GM18505 (cell line): Measurements from ENCODE around the gene GPR162.

Source experiments
- ATAC-seq: cut with Tn5 transposase; IDR thresholded peaks from one replicate; pipeline ENCODE4 v1.9.1; 2021; ENCODE audit not compliant: unreplicated experiment
- POLR2A ChIP-seq: IDR thresholded peaks from 4 replicates; pipeline ENCODE4 v1.6.1; 2011; ENCODE audit warnings: borderline replicate concordance; ENCODE audit not compliant: insufficient read depth, insufficient read length; ENCODE audit errors: extremely low read depth

GPR162 gene

DNA sequence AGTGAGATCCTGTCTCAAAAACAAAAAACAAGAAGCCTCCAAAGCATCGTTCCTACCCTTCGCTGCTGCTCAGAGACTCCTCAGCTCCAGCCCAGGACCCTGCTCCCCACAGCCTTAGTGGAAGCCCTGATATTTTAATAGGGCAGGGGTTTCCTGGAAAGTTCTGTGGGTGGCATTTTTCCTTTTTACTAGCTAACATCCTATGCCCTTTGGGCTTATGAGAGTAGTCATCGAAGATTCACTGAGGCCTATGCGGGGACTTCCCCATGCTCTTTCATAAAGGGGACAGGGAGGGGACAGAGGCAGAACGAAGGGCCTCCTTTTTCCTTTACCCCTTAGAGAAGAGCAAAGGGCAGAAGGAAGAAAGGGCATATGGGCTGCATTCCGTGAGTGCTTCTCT lies 41.0 kb upstream of the GPR162 start:
- TF ChIP-seq POLR2A = no peak
- no peak for ATAC-seq

- no peak for TF ChIP-seq POLR2A
- ATAC-seq = no peak
These were observed 39.5 kb upstream of the GPR162 start for GRCh38 chr12:6782119-6782518.

DNA sequence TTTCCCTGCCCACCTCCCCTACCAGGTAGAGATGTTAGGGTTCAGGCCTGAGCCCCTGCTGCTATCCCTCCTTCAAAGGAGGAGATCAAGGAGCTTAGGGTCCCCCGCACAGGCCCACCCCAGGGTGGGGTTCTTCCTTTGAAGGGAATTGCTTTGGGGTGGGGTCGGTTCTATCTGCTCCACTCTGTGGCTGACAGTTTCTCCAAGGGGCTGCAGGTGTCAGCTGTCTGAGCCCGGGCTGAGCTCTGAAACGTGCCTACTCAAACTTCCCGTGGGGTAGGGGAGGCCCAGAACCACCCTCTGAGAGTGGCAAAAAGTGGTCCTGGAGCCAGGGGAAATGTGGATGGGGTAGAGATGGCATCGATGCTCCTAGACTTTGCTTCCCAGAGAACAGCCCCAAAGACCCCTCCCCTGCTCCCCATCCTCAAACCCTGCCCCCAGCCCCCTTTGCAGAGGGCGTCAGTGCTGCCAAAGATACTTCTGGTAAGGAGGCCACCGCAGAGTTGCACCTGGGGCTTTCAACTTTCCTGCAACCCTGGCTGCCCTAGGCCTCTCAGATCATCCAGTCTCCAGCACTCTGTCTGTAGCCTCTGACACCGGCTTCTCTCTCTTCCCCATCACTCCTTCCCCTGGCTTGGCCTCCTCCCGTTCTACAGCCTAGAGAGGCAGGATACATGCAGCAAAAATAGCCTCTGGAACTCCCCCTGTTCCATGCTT lies 38.6 kb upstream of the GPR162 start:
- TF ChIP-seq POLR2A = no peak
- no peak for ATAC-seq

- ATAC-seq = no peak
- TF ChIP-seq POLR2A = no peak
These were observed 37.8 kb upstream of the GPR162 start for GRCh38 chr12:6783828-6784227.

GRCh38 chr12:6784296-6784695 lies 37.3 kb upstream of the GPR162 start:
- no peak for ATAC-seq
- TF ChIP-seq POLR2A = no peak

DNA sequence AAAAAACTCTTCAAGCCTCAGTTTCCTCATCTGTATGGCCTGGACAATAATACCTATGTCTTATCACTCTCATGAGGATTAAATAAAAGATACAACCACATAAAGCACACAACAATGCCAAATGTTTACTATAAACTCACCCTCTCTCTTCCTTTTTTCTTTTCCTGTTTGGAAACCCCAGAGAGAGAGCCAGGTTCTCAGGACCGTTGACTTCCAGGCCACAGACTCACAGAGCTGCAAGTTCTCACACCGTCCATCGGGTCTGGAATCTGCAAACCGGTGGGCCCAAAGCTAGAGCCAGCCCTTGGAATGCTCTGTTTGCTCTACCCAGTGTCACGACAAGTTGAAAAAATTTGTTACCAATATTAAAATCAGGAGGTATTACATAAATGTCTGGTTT lies 36.9 kb upstream of the GPR162 start:
- ATAC-seq = no peak
- no peak for TF ChIP-seq POLR2A

DNA sequence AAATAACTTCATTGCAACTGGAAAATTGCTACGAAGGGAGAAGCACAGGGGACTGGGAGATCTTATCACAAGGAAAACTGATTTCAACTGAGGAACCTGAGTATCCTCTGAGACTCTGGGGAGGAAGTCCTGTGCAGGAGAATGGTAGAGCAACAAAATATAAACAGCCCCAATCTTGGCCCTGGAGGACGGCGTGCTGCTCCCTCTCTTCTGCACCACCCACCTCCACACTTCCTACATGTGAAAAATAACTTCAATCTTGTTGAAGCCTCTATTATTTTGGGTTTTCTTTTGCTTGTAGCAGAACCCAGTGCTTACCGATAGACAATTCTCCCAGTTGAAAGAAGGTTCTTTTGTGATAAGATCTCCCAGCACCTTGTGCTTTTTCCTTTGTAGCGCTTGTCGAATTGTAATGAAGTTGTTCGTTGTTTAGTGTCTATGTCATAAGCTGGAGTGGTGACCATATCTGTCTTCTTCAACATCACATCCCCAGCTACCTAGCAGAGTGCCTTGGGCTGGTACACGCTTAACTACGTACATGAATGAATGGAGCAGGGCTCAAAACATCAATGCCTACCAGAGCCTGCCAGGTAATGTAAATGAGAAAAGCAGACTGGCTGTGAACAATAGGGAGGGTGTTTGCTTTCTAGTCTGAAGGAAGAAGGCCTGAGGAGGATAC lies 35.1 kb upstream of the GPR162 start:
- ATAC-seq = no peak

GRCh38 chr12:6787309-6787708 lies 34.3 kb upstream of the GPR162 start:
- no peak for ATAC-seq
- no peak for TF ChIP-seq POLR2A

More for the DNA sequence above, 35.1 kb upstream of the GPR162 start:
- TF ChIP-seq POLR2A = no peak

DNA sequence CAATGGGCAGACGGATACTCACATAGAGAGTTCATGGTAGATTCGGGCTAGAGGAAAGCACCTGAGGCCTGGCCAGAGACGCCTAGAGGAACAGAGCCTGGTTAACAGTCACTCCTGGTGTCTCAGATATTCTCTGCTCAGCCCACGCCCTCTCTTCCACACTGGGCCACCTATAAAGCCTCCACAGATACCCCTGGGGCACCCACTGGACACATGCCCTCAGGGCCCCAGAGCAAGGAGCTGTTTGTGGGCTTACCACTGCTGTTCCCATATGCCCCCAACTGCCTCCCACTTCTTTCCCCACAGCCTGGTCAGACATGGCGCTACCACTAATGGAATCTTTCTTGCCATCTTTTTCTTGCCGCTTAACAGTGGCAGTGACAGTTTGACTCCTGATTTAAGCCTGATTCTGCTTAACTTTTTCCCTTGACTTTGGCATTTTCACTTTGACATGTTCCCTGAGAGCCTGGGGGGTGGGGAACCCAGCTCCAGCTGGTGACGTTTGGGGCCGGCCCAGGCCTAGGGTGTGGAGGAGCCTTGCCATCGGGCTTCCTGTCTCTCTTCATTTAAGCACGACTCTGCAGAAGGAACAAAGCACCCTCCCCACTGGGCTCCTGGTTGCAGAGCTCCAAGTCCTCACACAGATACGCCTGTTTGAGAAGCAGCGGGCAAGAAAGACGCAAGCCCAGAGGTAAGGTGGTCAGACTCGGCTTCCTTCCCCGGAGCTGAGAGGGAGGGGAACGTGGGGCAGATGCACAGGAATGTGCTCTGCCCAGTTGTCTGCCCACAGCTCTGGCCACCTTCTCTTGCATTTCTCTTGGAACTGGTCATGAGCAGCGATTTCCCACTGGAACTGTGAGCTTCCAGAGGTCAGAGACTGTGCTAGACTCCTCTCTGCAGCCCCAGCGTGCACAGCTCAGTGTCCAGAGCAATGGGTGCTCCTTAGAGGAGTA lies 32.4 kb upstream of the GPR162 start, which contains the start of gene CD4:
Gene CD4, plus strand, starts transcription at position 557 of the 953 bp plus-strand sequence. CDS start 10,611 bp downstream, outside the sequence.
- no peak for TF ChIP-seq POLR2A
- ATAC-seq = no peak

DNA sequence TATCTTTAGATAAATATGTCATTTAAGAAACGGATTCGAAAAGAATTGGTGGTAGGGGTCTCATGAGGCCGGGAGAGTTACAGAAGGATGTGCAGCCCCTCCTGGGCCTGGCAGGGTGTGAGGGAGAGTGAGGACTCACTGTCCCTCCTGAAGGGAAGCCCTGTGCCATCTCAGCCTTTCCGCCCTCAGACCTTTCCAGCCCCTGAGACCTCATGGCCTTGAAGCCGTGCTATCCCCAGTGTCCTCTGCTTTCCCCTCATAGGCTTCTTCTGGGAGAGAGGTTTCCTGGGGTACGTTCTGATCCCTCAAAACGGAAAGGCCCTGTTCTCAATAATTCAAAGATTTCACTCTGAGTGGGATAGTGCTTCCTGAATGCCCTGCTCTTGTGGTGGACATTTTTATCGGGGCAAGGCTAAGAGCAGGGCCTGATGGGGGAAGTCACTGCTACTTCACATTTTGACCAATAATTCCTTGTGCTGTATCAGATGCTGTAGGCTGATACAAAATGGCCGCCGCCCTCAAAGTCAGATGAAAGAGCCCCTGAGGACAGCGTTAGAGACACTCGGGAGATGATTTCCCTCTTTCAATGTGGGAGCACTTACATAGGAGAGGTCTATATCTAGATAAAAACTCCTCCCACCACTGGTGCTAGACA lies 31.0 kb upstream of the GPR162 start:
- no peak for ATAC-seq
- no peak for TF ChIP-seq POLR2A

DNA sequence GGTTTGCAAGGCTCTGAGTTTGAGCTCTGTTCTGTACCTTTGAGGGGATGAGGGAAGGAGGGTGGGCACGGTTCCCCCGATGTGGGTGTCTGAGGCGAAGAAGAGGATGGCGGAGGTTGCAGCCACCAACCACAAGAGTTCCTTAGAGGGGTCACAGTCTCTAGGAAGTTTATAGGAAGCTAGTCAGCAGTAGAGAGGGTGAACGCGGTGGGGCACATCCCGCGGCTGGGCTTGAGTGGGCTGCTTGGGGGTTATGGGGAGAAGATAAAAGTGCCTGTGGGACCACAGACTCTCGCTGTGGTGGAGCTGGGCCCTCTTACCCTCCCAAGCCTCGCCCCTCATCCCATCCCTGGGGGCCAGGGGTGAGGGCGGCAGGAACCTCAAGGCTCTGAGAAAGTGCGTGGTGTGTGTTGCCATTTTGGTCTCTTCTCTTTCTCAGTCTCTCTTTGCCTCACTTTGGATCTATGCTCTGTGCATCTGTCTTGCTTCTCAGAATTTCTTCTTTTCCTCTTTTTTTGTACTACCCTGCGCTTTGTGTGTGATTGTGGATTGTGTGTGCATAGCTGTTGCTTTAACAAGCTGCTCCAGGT lies 29.6 kb upstream of the GPR162 start:
- ATAC-seq = no peak
- TF ChIP-seq POLR2A = no peak

GRCh38 chr12:6792522-6793201 lies 29.0 kb upstream of the GPR162 start:
- no peak for ATAC-seq
- TF ChIP-seq POLR2A = no peak
